Fibroblast of lung (primary cell): ENCODE results near the gene CARD19.

ENCODE experiments used
- CTCF ChIP-seq, 2 donors: IDR thresholded peaks in 1 of 2; conservative IDR thresholded peaks in 1 of 2; 1 replicate in 1 of 2; 2 replicates in 1 of 2; pipeline ENCODE4 v1.5.1; 2011 to 2012; ENCODE audit warnings: low read length in 2 of 2, control low read depth in 1 of 2, inconsistent platforms in 1 of 2, low read depth in 1 of 2, mild to moderate bottlenecking in 1 of 2
- EZH2 ChIP-seq: IDR thresholded peaks from 2 replicates; pipeline ENCODE4 v1.5.1; 2012; ENCODE audit warnings: low read length, control low read depth, mild to moderate bottlenecking; ENCODE audit errors: missing control alignments

GRCh38 chr9:93155716-93156474 is 59.9 kb downstream of the CARD19 start:
- TF ChIP-seq CTCF (conservative IDR thresholded peaks at IDR 0.05 in 1 of 2, IDR thresholded peaks at IDR 0.05 in 1 of 2; ENCODE audit: low read depth in 1 of 2, low read length in 2 of 2) (no peak), EZH2 (no peak)
